ENCODE results near the gene FYB1.
"Not testable (repeated sequence)": the region's sequence is repeated elsewhere in the genome, so short reads cannot be mapped to it uniquely, and the experiment has no call there.

FYB1 gene
- 25.9 to 309 (median 146) reads per million in 17 experiments for total RNA-seq

GRCh38 chr5:39219437-39219836, at the start of gene FYB1:
FYB1 (minus strand) TSS chr5:39219563; CDS start chr5:39202960, 16,603 bp downstream.
- peak; percentile 83 to 97 (median 92) for DNase-seq

- DNase-seq: no peak
Observed at GRCh38 chr5:39267186-39267585, 47.8 kb upstream of the FYB1 start.

- DNase-seq: peak; percentile 41 to 70 (median 62)
Observed at GRCh38 chr5:39266442-39266841, 47.1 kb upstream of the FYB1 start.

- DNase-seq: no peak
Observed at GRCh38 chr5:39264528-39264927, 45.2 kb upstream of the FYB1 start.

- DNase-seq: peak; percentile 57 to 82 (median 73)
Observed at GRCh38 chr5:39262981-39263380, 43.6 kb upstream of the FYB1 start.

GRCh38 chr5:39260095-39260494, 40.7 kb upstream of the FYB1 start:
- DNase-seq: no peak

GRCh38 chr5:39257554-39257953, 38.2 kb upstream of the FYB1 start:
- no peak for DNase-seq

GRCh38 chr5:39256477-39257235, 37.3 kb upstream of the FYB1 start:
- DNase-seq: peak; percentile 62 to 92 (median 76)

- no peak for DNase-seq
Observed at GRCh38 chr5:39255406-39255805, 36.0 kb upstream of the FYB1 start.

- peak in 1 of 4 experiments; percentile 14 for DNase-seq
Observed at GRCh38 chr5:39254671-39255070, 35.3 kb upstream of the FYB1 start.

- no peak for DNase-seq
Observed at GRCh38 chr5:39253196-39253595, 33.8 kb upstream of the FYB1 start.

GRCh38 chr5:39249564-39250274, 30.4 kb upstream of the FYB1 start:
- peak in 1 of 4 experiments; percentile 56 for DNase-seq

- no peak for DNase-seq
Observed at GRCh38 chr5:39249069-39249468, 29.7 kb upstream of the FYB1 start.

- no peak for DNase-seq
Observed at GRCh38 chr5:39240750-39241149, 21.4 kb upstream of the FYB1 start.

GRCh38 chr5:39238366-39239105, 19.2 kb upstream of the FYB1 start:
- DNase-seq: no peak

GRCh38 chr5:39236718-39237117, 17.4 kb upstream of the FYB1 start:
- no peak for DNase-seq

GRCh38 chr5:39235648-39236047, 16.3 kb upstream of the FYB1 start:
- no peak for DNase-seq

GRCh38 chr5:39234494-39234893, 15.1 kb upstream of the FYB1 start:
- not testable (repeated sequence) for DNase-seq

GRCh38 chr5:39233783-39234182, 14.4 kb upstream of the FYB1 start:
- DNase-seq: no peak

- DNase-seq: peak in 3 of 4 experiments; percentile 39 to 55 (median 44)
Observed at GRCh38 chr5:39231705-39232525, 12.6 kb upstream of the FYB1 start.

- peak in 2 of 4 experiments; percentile 49 to 64 for DNase-seq
Observed at GRCh38 chr5:39228596-39228995, 9.2 kb upstream of the FYB1 start.

- DNase-seq: no peak
Observed at GRCh38 chr5:39226558-39226957, 7.2 kb upstream of the FYB1 start.
